Calu3 (cell line): Measurements from ENCODE around the gene NLE1. TPM values are rescaled to one million over a fixed set of nuclear protein-coding genes. Genes with fewer than 3 reads are reported as not detected.
"Not testable (repeated sequence)": the region's sequence is repeated elsewhere in the genome, so short reads cannot be mapped to it uniquely, and the experiment has no call there.

Experiments used
- BruUV-seq: library from RNA; stranded (reverse); fragments of 400-500 nt; replicated peaks from 2 replicates; lab custom pipeline; 2021; lab: Mats Ljungman, UMichigan
- CTCF ChIA-PET: fragments of 300-600 bp; sonication (Branson Sonifier 250); formaldehyde crosslinking; loops from one replicate; lab custom pipeline; 2022; ENCODE audit warnings: antibody characterized with exemption; lab: Charles Lee
- DNase-seq: peaks from one replicate; pipeline ENCODE4 v3.0.0; 2022
- H3K27ac Mint-ChIP-seq: one replicate; pipeline ENCODE4 v1.8.0; 2022; ENCODE audit warnings: mixed read lengths; ENCODE audit not compliant: unreplicated experiment
- H3K27me3 Mint-ChIP-seq: one replicate; pipeline ENCODE4 v1.8.0; 2022; ENCODE audit warnings: mixed read lengths; ENCODE audit not compliant: unreplicated experiment
- H3K36me3 Mint-ChIP-seq: one replicate; pipeline ENCODE4 v1.8.0; 2022; ENCODE audit warnings: mild to moderate bottlenecking, moderate library complexity, mixed read lengths; ENCODE audit not compliant: insufficient read depth, unreplicated experiment
- H3K4me1 Mint-ChIP-seq: one replicate; pipeline ENCODE4 v1.8.0; 2022; ENCODE audit warnings: mild to moderate bottlenecking, low read depth, mixed read lengths; ENCODE audit not compliant: unreplicated experiment
- H3K4me3 Mint-ChIP-seq: one replicate; pipeline ENCODE4 v1.8.0; 2022; ENCODE audit warnings: mild to moderate bottlenecking, low read depth, moderate library complexity, mixed read lengths; ENCODE audit not compliant: unreplicated experiment
- H3K9me3 Mint-ChIP-seq: one replicate; pipeline ENCODE4 v1.8.0; 2022; ENCODE audit warnings: low read depth, mixed read lengths; ENCODE audit not compliant: unreplicated experiment
- intact Hi-C: fragments of 100-400 bp; cut with micrococcal nuclease; formaldehyde crosslinking; loops from one replicate; pipeline ENCODE4 v1.10.0; 2022; ENCODE audit not compliant: unreplicated experiment
- total RNA-seq: library from RNA; stranded (reverse); gene quantifications from 2 replicates; pipeline ENCODE4 v1.2.3, GENCODE V29; 2022
- TF ChIP-seq, protein P1 (sequence below): fragments of 200-600 bp; IDR thresholded peaks from one replicate; pipeline ENCODE4 v1.8.0; 2022; ENCODE audit warnings: antibody characterized with exemption; ENCODE audit not compliant: unreplicated experiment

Gene NLE1
- total RNA-seq, 1 experiment from 2014 or later: 30.0 TPM

DNA sequence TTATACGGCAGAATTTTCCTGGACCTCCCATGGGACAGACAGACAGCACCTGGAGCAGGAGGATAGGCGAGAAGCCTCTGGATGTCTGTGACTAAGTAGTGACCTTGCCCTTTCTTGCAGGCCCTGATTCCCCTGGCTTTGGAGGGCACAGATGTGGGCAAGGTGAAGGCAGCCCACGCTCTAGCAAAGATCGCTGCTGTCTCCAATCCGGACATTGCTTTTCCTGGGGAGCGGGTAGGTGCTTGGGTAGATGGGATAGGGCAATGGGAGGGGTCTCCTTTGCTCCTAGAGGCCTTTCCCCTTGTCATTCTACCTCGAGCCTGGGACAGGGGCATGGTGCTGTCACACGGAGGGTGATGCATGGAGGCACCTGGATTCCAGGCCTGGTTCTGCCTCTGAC is 34.8 kb upstream of the NLE1 start:
- Mint-ChIP-seq H3K27me3 (peaks cover 28% of the 10 kb centered on the region), H3K4me3 (no peak overlapping the region), H3K9me3 (no peaks in the 10 kb centered on the region), H3K36me3 (no peaks in the 10 kb centered on the region), H3K4me1 (no peaks in the 10 kb centered on the region), H3K27ac (no peak overlapping the region)
- CTCF ChIA-PET: no interaction called here
- TF ChIP-seq, protein P1, sequence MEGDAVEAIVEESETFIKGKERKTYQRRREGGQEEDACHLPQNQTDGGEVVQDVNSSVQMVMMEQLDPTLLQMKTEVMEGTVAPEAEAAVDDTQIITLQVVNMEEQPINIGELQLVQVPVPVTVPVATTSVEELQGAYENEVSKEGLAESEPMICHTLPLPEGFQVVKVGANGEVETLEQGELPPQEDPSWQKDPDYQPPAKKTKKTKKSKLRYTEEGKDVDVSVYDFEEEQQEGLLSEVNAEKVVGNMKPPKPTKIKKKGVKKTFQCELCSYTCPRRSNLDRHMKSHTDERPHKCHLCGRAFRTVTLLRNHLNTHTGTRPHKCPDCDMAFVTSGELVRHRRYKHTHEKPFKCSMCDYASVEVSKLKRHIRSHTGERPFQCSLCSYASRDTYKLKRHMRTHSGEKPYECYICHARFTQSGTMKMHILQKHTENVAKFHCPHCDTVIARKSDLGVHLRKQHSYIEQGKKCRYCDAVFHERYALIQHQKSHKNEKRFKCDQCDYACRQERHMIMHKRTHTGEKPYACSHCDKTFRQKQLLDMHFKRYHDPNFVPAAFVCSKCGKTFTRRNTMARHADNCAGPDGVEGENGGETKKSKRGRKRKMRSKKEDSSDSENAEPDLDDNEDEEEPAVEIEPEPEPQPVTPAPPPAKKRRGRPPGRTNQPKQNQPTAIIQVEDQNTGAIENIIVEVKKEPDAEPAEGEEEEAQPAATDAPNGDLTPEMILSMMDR: no peak
- intact Hi-C loops: loop anchor here (10.0 kb wide), 1 partner anchor 138 kb away; no protein-coding TSS in a partner anchor
- BruUV-seq: no TSS peak
- DNase-seq: no peak

DNA sequence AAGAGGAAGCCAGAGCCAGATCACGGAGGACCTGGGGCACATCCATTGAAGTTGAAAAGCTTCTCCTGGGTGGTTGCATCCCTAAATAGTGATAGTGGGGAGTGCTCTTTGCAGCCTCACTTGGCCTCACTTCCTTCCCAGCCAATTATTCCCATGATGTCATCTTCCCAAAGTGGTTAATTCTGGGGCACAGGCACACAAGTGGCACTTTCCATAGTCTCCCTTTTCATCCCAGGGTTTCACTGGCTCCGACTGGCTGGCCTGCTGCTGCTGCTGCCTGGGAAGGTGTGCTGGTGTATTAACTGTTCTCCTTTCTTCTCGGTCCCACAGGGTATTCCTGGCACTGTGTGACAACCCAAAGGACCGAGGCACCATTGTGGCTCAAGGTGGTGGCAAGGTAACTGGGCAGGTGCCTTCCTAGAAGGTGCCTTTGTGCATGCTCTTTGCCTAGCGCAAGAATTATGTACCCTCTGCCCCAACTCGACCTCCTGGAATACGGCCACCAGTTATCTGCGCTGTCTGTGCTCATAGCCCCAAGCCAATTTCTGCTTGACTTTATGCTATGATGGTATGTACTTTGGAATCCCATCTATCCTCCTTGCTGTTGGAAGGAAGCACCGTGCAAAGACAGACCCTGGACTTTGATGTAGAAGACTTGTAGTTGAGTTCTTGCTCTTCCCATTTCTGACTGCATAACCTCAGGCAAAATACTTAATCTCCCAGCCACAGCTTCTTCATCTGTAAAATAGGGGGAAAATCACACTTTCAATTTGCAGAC is 33.7 kb upstream of the NLE1 start:
- no peaks in the 10 kb centered on the region for H3K4me1 Mint-ChIP-seq
- no peaks in the 10 kb centered on the region for H3K36me3 Mint-ChIP-seq
- intact Hi-C loops: loop anchor here (10.0 kb wide), 1 partner anchor 139 kb away; no protein-coding TSS in a partner anchor
- no TSS peak for BruUV-seq
- H3K27ac Mint-ChIP-seq: no peak overlapping the region
- no peaks in the 10 kb centered on the region for H3K9me3 Mint-ChIP-seq
- no peak for DNase-seq
- CTCF ChIA-PET: no interaction called here
- TF ChIP-seq, protein P1: no peak
- peaks cover 25% of the 10 kb centered on the region for H3K27me3 Mint-ChIP-seq
- no peak overlapping the region for H3K4me3 Mint-ChIP-seq

DNA sequence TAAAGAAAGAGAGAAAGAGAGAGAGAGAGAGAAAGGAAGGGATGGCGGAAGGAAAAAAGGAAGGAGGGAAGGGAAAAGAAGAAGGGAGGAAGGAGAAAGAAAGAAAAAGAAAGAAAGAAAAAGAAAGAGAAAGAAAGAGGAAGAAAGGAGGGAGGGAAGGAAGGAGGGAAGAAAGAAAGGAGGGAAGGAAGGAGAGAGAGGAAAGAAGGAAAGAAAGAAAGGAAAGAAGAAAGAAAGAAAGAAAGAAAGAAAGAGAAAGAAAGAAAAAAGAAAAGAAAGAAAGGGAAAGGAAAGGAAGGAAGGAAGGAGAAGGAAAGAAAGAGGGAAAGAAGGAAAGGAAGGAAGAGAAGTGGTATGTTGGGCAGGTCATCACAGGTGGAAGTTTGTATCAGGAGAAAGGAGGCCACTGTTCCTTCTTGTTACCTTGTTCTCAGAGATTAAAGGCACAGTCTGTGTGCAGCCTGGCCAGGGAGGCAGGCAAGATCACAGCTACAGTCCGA is 32.8 kb upstream of the NLE1 start:
- Mint-ChIP-seq H3K27me3 (peaks cover 29% of the 10 kb centered on the region), H3K9me3 (no peaks in the 10 kb centered on the region), H3K36me3 (no peaks in the 10 kb centered on the region), H3K4me1 (no peaks in the 10 kb centered on the region), H3K4me3 (no peak overlapping the region), H3K27ac (no peak overlapping the region)
- intact Hi-C loops: loop anchor here (5.0 to 10.0 kb wide), 2 partner anchors 140 to 572 kb away; no protein-coding TSS in a partner anchor
- CTCF ChIA-PET: interaction anchor here (0.6 to 0.9 kb wide), 3 partner anchors 9 to 700 kb away, joined by 3 to 9 read pairs (median 4); no protein-coding TSS in a partner anchor
- no TSS peak for BruUV-seq
- no peak for DNase-seq
- TF ChIP-seq, protein P1: no peak

DNA sequence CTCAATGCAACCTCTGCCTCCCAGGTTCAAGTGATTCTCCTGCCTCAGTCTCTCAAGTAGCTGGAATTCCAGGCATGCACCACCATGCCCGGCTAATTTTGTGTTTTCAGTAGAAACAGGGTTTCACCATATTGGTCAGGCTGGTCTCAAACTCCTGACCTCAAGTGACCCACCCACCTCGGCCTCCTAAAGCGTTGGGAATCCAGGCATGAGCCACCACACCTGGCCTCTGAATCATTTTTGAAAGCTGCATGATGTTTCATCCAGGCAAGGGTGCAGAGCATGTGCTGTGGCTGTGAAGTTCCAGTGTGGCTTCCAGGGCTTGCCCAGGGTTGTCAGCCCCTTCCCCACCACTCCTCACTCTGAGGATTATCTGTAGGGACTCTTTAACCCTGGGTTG is 30.2 kb upstream of the NLE1 start:
- CTCF ChIA-PET, H3K9me3 Mint-ChIP-seq, DNase-seq, H3K27ac Mint-ChIP-seq, H3K4me1 Mint-ChIP-seq, H3K36me3 Mint-ChIP-seq, BruUV-seq, H3K4me3 Mint-ChIP-seq: not testable (repeated sequence)
- intact Hi-C loops: loop anchor here (5.0 to 10.0 kb wide), 2 partner anchors 142 to 575 kb away; no protein-coding TSS in a partner anchor
- H3K27me3 Mint-ChIP-seq: peaks cover 43% of the 10 kb centered on the region
